Neuronal stem cell (in vitro differentiated cells): Measurements from ENCODE around the gene POU2F3.

Source experiments
- DNase-seq: peaks from one replicate; pipeline ENCODE4 v3.0.0-alpha.2; 2013; ENCODE audit warnings: low spot score
- H2AFZ ChIP-seq: one replicate; pipeline ENCODE4 v1.6.1; 2013; ENCODE audit warnings: mild to moderate bottlenecking, low read length, inconsistent platforms
- H2AK5ac ChIP-seq: 2 replicates; pipeline ENCODE4 v1.6.1; 2013; ENCODE audit warnings: low read depth, mild to moderate bottlenecking, inconsistent platforms, low read length, moderate library complexity, mixed read lengths
- H2BK120ac ChIP-seq: 2 replicates; pipeline ENCODE4 v1.6.1; 2013; ENCODE audit warnings: low read depth, mild to moderate bottlenecking, inconsistent platforms, low read length, moderate library complexity, mixed read lengths
- H2BK12ac ChIP-seq: one replicate; pipeline ENCODE4 v1.6.1; 2013; ENCODE audit warnings: low read length, inconsistent platforms
- H2BK15ac ChIP-seq: 2 replicates; pipeline ENCODE4 v1.6.1; 2013; ENCODE audit warnings: mild to moderate bottlenecking, low read length, inconsistent platforms, mixed read lengths
- H2BK5ac ChIP-seq: one replicate; pipeline ENCODE4 v1.6.1; 2013; ENCODE audit warnings: inconsistent platforms, mild to moderate bottlenecking, low read length, moderate library complexity
- H3K14ac ChIP-seq: one replicate; pipeline ENCODE4 v1.6.1; 2013; ENCODE audit warnings: low read length, inconsistent platforms
- H3K18ac ChIP-seq: 2 replicates; pipeline ENCODE4 v1.6.1; 2013; ENCODE audit warnings: low read length, inconsistent platforms
- H3K23ac ChIP-seq: 2 replicates; pipeline ENCODE4 v1.6.1; 2013; ENCODE audit warnings: low read depth, mild to moderate bottlenecking, mixed read lengths, low read length, inconsistent platforms; ENCODE audit not compliant: poor library complexity
- H3K27ac ChIP-seq: replicated peaks from 3 replicates; pipeline ENCODE4 v1.5.1; 2013; ENCODE audit warnings: low read length, inconsistent platforms
- H3K27me3 ChIP-seq, 3 experiments: 2 replicates each; pipeline ENCODE4 v1.6.1; 2013; ENCODE audit warnings: low read length in 3 of 3, mild to moderate bottlenecking in 2 of 3, inconsistent platforms in 1 of 3, low read depth in 1 of 3, mixed read lengths in 1 of 3, moderate library complexity in 1 of 3; ENCODE audit not compliant: control insufficient read depth in 3 of 3, insufficient read depth in 3 of 3
- H3K36me3 ChIP-seq, 2 donors: replicated peaks in 1 of 2; 2 replicates each; pipeline ENCODE4 v1.6.1; 2013; ENCODE audit warnings: low read length in 2 of 2; ENCODE audit not compliant: control insufficient read depth in 2 of 2, insufficient read depth in 2 of 2
- H3K4ac ChIP-seq: 2 replicates; pipeline ENCODE4 v1.6.1; 2013; ENCODE audit warnings: inconsistent platforms, mild to moderate bottlenecking, low read length, moderate library complexity
- H3K4me1 ChIP-seq, 2 donors: 1 replicate in 1 of 2; 2 replicates in 1 of 2; pipeline ENCODE4 v1.6.1; 2013; ENCODE audit warnings: low read length in 2 of 2, low read depth in 1 of 2; ENCODE audit not compliant: control insufficient read depth in 2 of 2, insufficient read depth in 1 of 2
- H3K4me2 ChIP-seq: one replicate; pipeline ENCODE4 v1.6.1; 2013; ENCODE audit warnings: mild to moderate bottlenecking, low read length, inconsistent platforms; ENCODE audit not compliant: insufficient read depth, poor library complexity, severe bottlenecking
- H3K4me3 ChIP-seq, 2 donors: 2 replicates each; pipeline ENCODE4 v1.5.1; 2013; ENCODE audit warnings: low read length in 2 of 2, mild to moderate bottlenecking in 2 of 2, inconsistent platforms in 1 of 2, moderate library complexity in 1 of 2
- H3K79me1 ChIP-seq: one replicate; pipeline ENCODE4 v1.6.1; 2013; ENCODE audit warnings: low read depth, mild to moderate bottlenecking, inconsistent platforms, low read length, moderate library complexity
- H3K9ac ChIP-seq: one replicate; pipeline ENCODE4 v1.6.1; 2013; ENCODE audit warnings: mild to moderate bottlenecking, low read depth, low read length, inconsistent platforms; ENCODE audit not compliant: poor library complexity
- H3K9me3 ChIP-seq, 2 donors: replicated peaks in 1 of 2; 2 replicates each; pipeline versions ENCODE3 to v1.6.1; 2013; ENCODE audit warnings: low read length in 2 of 2, mild to moderate bottlenecking in 2 of 2, inconsistent platforms in 1 of 2, low read depth in 1 of 2, mixed read lengths in 1 of 2, moderate library complexity in 1 of 2; ENCODE audit not compliant: control insufficient read depth in 2 of 2, insufficient read depth in 1 of 2
- H4K8ac ChIP-seq: one replicate; pipeline ENCODE4 v1.6.1; 2013; ENCODE audit warnings: low read depth, mild to moderate bottlenecking, inconsistent platforms, low read length, moderate library complexity
- H4K91ac ChIP-seq: one replicate; pipeline ENCODE4 v1.6.1; 2013; ENCODE audit warnings: low read length, low read depth, mild to moderate bottlenecking, inconsistent platforms; ENCODE audit not compliant: poor library complexity
- WGBS, 2 donors: extraction: QIAGEN DNeasy Blood & Tissue Kit; methylation state at CpG; one replicate each; pipeline ENCODE4 v1.1.7; 2013; ENCODE audit warnings: missing lambda C conversion rate in 2 of 2, mixed read lengths in 1 of 2; ENCODE audit not compliant: insufficient read length in 2 of 2, insufficient replicate concordance in 1 of 2; ENCODE audit errors: extremely low coverage in 2 of 2; 5-methylcytosine and 5-hydroxymethylcytosine counted together

POU2F3 gene

GRCh38 chr11:120197977-120198376 is 42.0 kb upstream of the POU2F3 start:
- H3K27me3 ChIP-seq: peaks cover 0 to 32% (median 17%) of the 10 kb centered on the region in 3 experiments

GRCh38 chr11:120198403-120198786 is 41.5 kb upstream of the POU2F3 start:
- WGBS, 2 donors: no CpG with 5 or more reads among the region's 5 CpGs
- Histone ChIP-seq H3K4ac (no peak overlapping the region), H4K8ac (no peak overlapping the region), H2BK12ac (no peak overlapping the region), H3K9ac (no peak overlapping the region), H2BK5ac (no peak overlapping the region), H3K23ac (no peak overlapping the region), H2BK15ac (no peak overlapping the region), H3K4me2 (no peak overlapping the region), H2BK120ac (no peak overlapping the region), H3K4me1 (peaks cover 15% of the 10 kb centered on the region in 2 donors), H3K27ac (no peak overlapping the region), H3K27me3 (peaks cover 0 to 32% (median 17%) of the 10 kb centered on the region in 3 experiments), H3K4me3 (no peak overlapping the region), H3K36me3 (no peaks in the 10 kb centered on the region), H2AFZ (no peak overlapping the region), H4K91ac (no peak overlapping the region), H3K9me3 (no peaks in the 10 kb centered on the region), H3K79me1 (no peaks in the 10 kb centered on the region), H3K18ac (no peak overlapping the region), H3K14ac (no peak overlapping the region), H2AK5ac (no peak overlapping the region)
- no peak for DNase-seq

More at GRCh38 chr11:120197977-120198376, 42.0 kb upstream of the POU2F3 start:
- Histone ChIP-seq H3K4me2 (no peak overlapping the region), H3K4me3 (no peak overlapping the region), H4K91ac (no peak overlapping the region), H3K23ac (no peak overlapping the region), H2AK5ac (no peak overlapping the region), H2BK5ac (no peak overlapping the region), H3K27ac (no peak overlapping the region), H2BK15ac (no peak overlapping the region), H2BK120ac (no peak overlapping the region), H2AFZ (no peak overlapping the region), H2BK12ac (no peak overlapping the region), H3K4me1 (peaks cover 15% of the 10 kb centered on the region in 2 donors), H3K4ac (no peak overlapping the region), H3K9me3 (no peaks in the 10 kb centered on the region), H3K18ac (no peak overlapping the region), H3K9ac (no peak overlapping the region), H3K14ac (no peak overlapping the region), H3K36me3 (no peaks in the 10 kb centered on the region), H3K79me1 (no peaks in the 10 kb centered on the region), H4K8ac (no peak overlapping the region)
- no peak for DNase-seq
- WGBS, 2 donors: no CpG with 5 or more reads among the region's 9 CpGs

GRCh38 chr11:120198787-120199469 is 41.0 kb upstream of the POU2F3 start:
- peak overlapping the region; percentile 4 for H3K23ac ChIP-seq
- WGBS, 2 donors: no CpG with 5 or more reads among the region's 9 CpGs
- H3K27ac ChIP-seq: no peak overlapping the region
- no peak overlapping the region for H3K4me2 ChIP-seq
- H4K8ac ChIP-seq: no peak overlapping the region
- peak overlapping the region; percentile 55 for H3K18ac ChIP-seq
- no peak overlapping the region for H4K91ac ChIP-seq
- no peak overlapping the region for H2BK5ac ChIP-seq
- H3K14ac ChIP-seq: no peak overlapping the region
- H3K9ac ChIP-seq: no peak overlapping the region
- no peak for DNase-seq
- H2AFZ ChIP-seq: no peak overlapping the region
- H3K27me3 ChIP-seq: peaks cover 0 to 32% (median 15%) of the 10 kb centered on the region in 3 experiments
- no peak overlapping the region for H2BK120ac ChIP-seq
- no peaks in the 10 kb centered on the region for H3K79me1 ChIP-seq
- H3K4me3 ChIP-seq: no peak overlapping the region
- H2BK15ac ChIP-seq: peak overlapping the region; percentile 88
- no peaks in the 10 kb centered on the region for H3K36me3 ChIP-seq
- peak overlapping the region; percentile 71 for H2AK5ac ChIP-seq
- H3K4me1 ChIP-seq: peaks cover 15% of the 10 kb centered on the region in 2 donors
- H2BK12ac ChIP-seq: no peak overlapping the region
- no peak overlapping the region for H3K4ac ChIP-seq
- no peaks in the 10 kb centered on the region for H3K9me3 ChIP-seq

- Histone ChIP-seq H3K23ac (no peak overlapping the region), H2AFZ (no peak overlapping the region), H3K4me3 (no peak overlapping the region), H3K18ac (peak overlapping the region; percentile 72), H3K27me3 (peaks cover 0 to 32% (median 12%) of the 10 kb centered on the region in 3 experiments), H4K8ac (no peak overlapping the region), H3K36me3 (no peaks in the 10 kb centered on the region), H3K79me1 (no peaks in the 10 kb centered on the region), H2AK5ac (peak overlapping the region; percentile 71), H2BK15ac (no peak overlapping the region), H3K4me1 (peaks cover 15% of the 10 kb centered on the region in 2 donors), H3K9me3 (no peaks in the 10 kb centered on the region), H3K4ac (no peak overlapping the region), H3K4me2 (no peak overlapping the region), H3K14ac (no peak overlapping the region), H4K91ac (no peak overlapping the region), H3K27ac (no peak overlapping the region), H2BK12ac (no peak overlapping the region), H3K9ac (no peak overlapping the region), H2BK5ac (no peak overlapping the region), H2BK120ac (no peak overlapping the region)
- no peak for DNase-seq
- WGBS, 2 donors: no CpG with 5 or more reads among the region's 9 CpGs
Observed at GRCh38 chr11:120199613-120200012, 40.3 kb upstream of the POU2F3 start.
